GM12878 (cell line): ENCODE measurements around the gene CNGB1. TPM values are rescaled to one million over a fixed set of nuclear protein-coding genes. Genes with fewer than 3 reads are reported as not detected.

Source experiments
- ATAC-seq: fragments of 200-7000 bp; cut with Tn5 transposase; 3 replicates; pipeline ENCODE4 v1.9.1; 2020; ENCODE audit warnings: mild to moderate bottlenecking, moderate library complexity
- BruUV-seq: library from RNA; stranded (reverse); fragments of 400-500 nt; replicated peaks from 2 replicates; lab custom pipeline; 2021; lab: Mats Ljungman, UMichigan
- CTCF ChIA-PET: fragments of 300-600 bp; sonication (Branson Sonifier 250); formaldehyde crosslinking; extraction: SDS; loops from one replicate; lab custom pipeline; 2021; ENCODE audit warnings: inconsistent platforms; lab: Yijun Ruan, JAX
- POLR2A ChIA-PET: fragments of 350-600 bp; formaldehyde crosslinking; extraction: SDS; loops from one replicate; lab custom pipeline; 2021; ENCODE audit warnings: inconsistent platforms; lab: Charles Lee
- RAD21 ChIA-PET: fragments of 300-600 bp; sonication (Branson Sonifier 250); formaldehyde crosslinking; loops from one replicate; lab custom pipeline; 2023; ENCODE audit warnings: antibody characterized with exemption; ENCODE audit not compliant: unreplicated experiment; lab: Charles Lee
- SMC1A ChIA-PET: fragments of 300-600 bp; sonication (Branson Sonifier 250); formaldehyde crosslinking; loops from one replicate; lab custom pipeline; 2023; ENCODE audit not compliant: unreplicated experiment, uncharacterized antibody; lab: Charles Lee
- DNase-seq: peaks from one replicate; pipeline ENCODE4 v3.0.0-alpha.2; 2011; ENCODE audit warnings: low read depth, low spot score
- FAIRE-seq: peaks from 3 replicates; lab custom pipeline; 2011; peaks lifted over from hg19 to GRCh38; lab: Jason Lieb, UNC
- H2AFZ ChIP-seq: 2 replicates; pipeline ENCODE4 v1.6.0; 2011; ENCODE audit warnings: low read depth, low read length, control low read depth; ENCODE audit not compliant: control insufficient read depth
- H3K27ac ChIP-seq: 2 replicates; pipeline ENCODE4 v1.5.1; 2011; ENCODE audit warnings: control low read depth; ENCODE audit not compliant: control insufficient read depth, insufficient read depth
- H3K27me3 ChIP-seq, 2 experiments: replicated peaks in 1 of 2; 2 replicates each; pipeline versions ENCODE4 v1.6.0 to v1.6.1; 2011; ENCODE audit warnings: low read length in 1 of 2; ENCODE audit not compliant: control insufficient read depth in 2 of 2, insufficient read depth in 2 of 2
- H3K36me3 ChIP-seq, 2 experiments: 2 replicates each; pipeline ENCODE4 v1.5.1; 2011; ENCODE audit warnings: low read length in 1 of 2; ENCODE audit not compliant: control insufficient read depth in 2 of 2, insufficient read depth in 2 of 2
- H3K4me1 ChIP-seq: 2 replicates; pipeline ENCODE4 v1.6.1; 2011; ENCODE audit warnings: mild to moderate bottlenecking, low read length, moderate library complexity, mixed read lengths; ENCODE audit not compliant: control insufficient read depth, insufficient read depth
- H3K4me2 ChIP-seq: 2 replicates; pipeline ENCODE4 v1.6.0; 2011; ENCODE audit warnings: control low read depth; ENCODE audit not compliant: control insufficient read depth, insufficient read depth
- H3K4me3 ChIP-seq: fragments of 200-600 bp; sonication (generic); 2 replicates; pipeline ENCODE4 v1.5.1; 2016
- H3K79me2 ChIP-seq: 2 replicates; pipeline ENCODE4 v1.6.0; 2011; ENCODE audit warnings: low read length; ENCODE audit not compliant: control insufficient read depth, insufficient read depth
- H3K9ac ChIP-seq: 2 replicates; pipeline ENCODE4 v1.8.0; 2011; ENCODE audit warnings: low read length, control low read depth, mixed read lengths; ENCODE audit not compliant: control insufficient read depth, insufficient read depth
- H3K9me3 ChIP-seq: replicated peaks from 3 replicates; pipeline ENCODE4 v1.5.1; 2011; ENCODE audit warnings: mild to moderate bottlenecking, low read length; ENCODE audit not compliant: control insufficient read depth, insufficient read depth
- H4K20me1 ChIP-seq: 2 replicates; pipeline ENCODE4 v1.6.0; 2011; ENCODE audit not compliant: control insufficient read depth, insufficient read depth
- ASH2L ChIP-seq: fragments of 300-600, 200-600 bp; sonication (generic); IDR thresholded peaks from 2 replicates; pipeline ENCODE4 v1.6.1; 2017; ENCODE audit warnings: low read depth, mild to moderate bottlenecking, borderline replicate concordance
- CHD4 ChIP-seq: fragments of 200-600 bp; sonication (generic); IDR thresholded peaks from 2 replicates; pipeline ENCODE4 v1.6.1; 2016; ENCODE audit warnings: mild to moderate bottlenecking
- CREM ChIP-seq: IDR thresholded peaks from 2 replicates; pipeline ENCODE4 v1.6.1; 2014; ENCODE audit warnings: antibody characterized with exemption, low read depth
- EZH2 ChIP-seq: IDR thresholded peaks from 2 replicates; pipeline ENCODE4 v1.6.1; 2012; ENCODE audit warnings: low read depth, mild to moderate bottlenecking, control low read depth, inconsistent platforms, low read length, borderline replicate concordance; ENCODE audit not compliant: control insufficient read depth
- HDAC2 ChIP-seq: fragments of 200-600 bp; sonication (generic); IDR thresholded peaks from 2 replicates; pipeline ENCODE4 v1.6.1; 2017
- IKZF1 ChIP-seq: fragments of 450-650 bp; conservative IDR thresholded peaks from 2 replicates; pipeline ENCODE4 v1.6.1; 2017; ENCODE audit warnings: antibody characterized with exemption, mild to moderate bottlenecking
- KAT2A ChIP-seq: conservative IDR thresholded peaks from 2 replicates; pipeline ENCODE4 v1.6.1; 2011; ENCODE audit warnings: low read depth, low read length; ENCODE audit not compliant: control insufficient read depth
- MLLT1 ChIP-seq: fragments of 450-650 bp; IDR thresholded peaks from 2 replicates; pipeline ENCODE4 v1.6.1; 2016; ENCODE audit warnings: mild to moderate bottlenecking
- PML ChIP-seq: IDR thresholded peaks from 2 replicates; pipeline ENCODE4 v1.6.1; 2012; ENCODE audit warnings: low read length, inconsistent platforms
- RUNX3 ChIP-seq: IDR thresholded peaks from 2 replicates; pipeline ENCODE4 v1.6.1; 2012; ENCODE audit warnings: low read length, inconsistent platforms
- ZNF207 ChIP-seq: fragments of 450-650 bp; IDR thresholded peaks from 2 replicates; pipeline ENCODE4 v1.6.1; 2014; ENCODE audit warnings: antibody characterized with exemption, mild to moderate bottlenecking, borderline replicate concordance
- ZNF687 ChIP-seq: fragments of 450-650 bp; IDR thresholded peaks from 2 replicates; pipeline ENCODE4 v1.6.1; 2017; ENCODE audit warnings: mild to moderate bottlenecking, moderate library complexity
- WGBS: methylation state at CpG from one replicate; pipeline ENCODE4 v1.1.6; 2016; ENCODE audit warnings: low lambda C conversion rate; ENCODE audit not compliant: insufficient replicate concordance, insufficient coverage; ENCODE audit errors: missing lambda C conversion rate; 5-methylcytosine and 5-hydroxymethylcytosine counted together
- in situ Hi-C: fragments of 300-500 bp; cut with MboI; formaldehyde crosslinking; loops from 9 replicates; pipeline ENCODE4 v1.14.3; 2018; ENCODE audit warnings: mixed read lengths
- intact Hi-C: fragments of 100-400 bp; cut with micrococcal nuclease; formaldehyde crosslinking; loops from one replicate; pipeline ENCODE4 v1.14.2; 2022; ENCODE audit not compliant: unreplicated experiment
- polyA plus RNA-seq, 11 experiments: library from polyadenylated mRNA; depleted of rRNA in 4 of 11; unstranded in 6 of 11; stranded (reverse) in 5 of 11; fragments of >200 nt; fragmentation: Nextera tagmentation in 4 of 11; fragmentation: Illumina TruSeq in 1 of 11; extraction: Ambion mirVana in 4 of 11; extraction: Trizol in 1 of 11; gene quantifications; 1 replicate in 1 of 11; 2 replicates in 10 of 11; pipeline versions ENCODE4 v1.2.1 to v1.2.3, GENCODE V29; 2011 to 2016; ENCODE audit warnings: inconsistent platforms in 2 of 11, missing spikeins in 2 of 11, low read depth in 1 of 11
- total RNA-seq, 4 experiments: library from RNA; depleted of rRNA in 3 of 4; stranded (reverse); fragments of >200 nt in 3 of 4; fragmentation: Illumina TruSeq in 1 of 4; extraction: Trizol in 1 of 4; gene quantifications; 2 replicates each; pipeline versions ENCODE4 v1.2.1 to v1.2.3, GENCODE V29; 2013 to 2021

Gene CNGB1
- total and polyA plus RNA-seq, 10 of the 15 experiments (the other 5 are each of a cell fraction or from before 2014, with no cell fraction given) = 0.03 TPM; not detected in 9

GRCh38 chr16:57949013-57949412 lies 21.9 kb downstream of the CNGB1 start (continued):
- TF ChIP-seq ZNF687 = no peak
- no peak for TF ChIP-seq CHD4
- TF ChIP-seq EZH2 = no peak
- TF ChIP-seq HDAC2 = no peak
- no peak for TF ChIP-seq ZNF207
- TF ChIP-seq ASH2L = no peak
- TF ChIP-seq CREM = no peak
- no peak for TF ChIP-seq MLLT1

- no peak for ATAC-seq
- intact Hi-C loops = no loop called here
- Histone ChIP-seq H3K4me1 (no peaks in the 10 kb centered on the region), H3K27ac (no peak overlapping the region), H3K27me3 (no peaks in the 10 kb centered on the region), H3K9me3 (no peaks in the 10 kb centered on the region), H3K4me3 (no peak overlapping the region), H4K20me1 (no peaks in the 10 kb centered on the region), H3K36me3 (no peaks in the 10 kb centered on the region), H2AFZ (no peak overlapping the region), H3K79me2 (no peaks in the 10 kb centered on the region), H3K9ac (no peak overlapping the region), H3K4me2 (no peak overlapping the region)
- ChIA-PET CTCF (no interaction called here), RAD21 (interaction anchor here (1.1 kb wide), 1 partner anchor 48 kb away, joined by 3 read pairs; no protein-coding TSS in a partner anchor), SMC1A (no interaction called here), POLR2A (no interaction called here)
- 3% methylated on average over 5 of the region's 5 CpGs for WGBS
- no peak for DNase-seq
- in situ Hi-C loops = no loop called here
- TF ChIP-seq RUNX3 = no peak
- no peak for TF ChIP-seq KAT2A
- no peak for TF ChIP-seq IKZF1
- TF ChIP-seq CREM = no peak
- TF ChIP-seq PML = no peak
- no TSS peak for BruUV-seq
- no peak for FAIRE-seq
These were observed 22.9 kb downstream of the CNGB1 start for GRCh38 chr16:57948027-57948426.
